Activated naive CD8-positive, alpha-beta T cell treated with anti-CD3 and anti-CD28 coated beads, Interleukin-2, amount 10 ng/mL, durations not matched to agents 7 days and 5 days (primary cell): Measurements from ENCODE around the gene TAB2. TPM values are rescaled to one million over a fixed set of nuclear protein-coding genes. Genes with fewer than 3 reads are reported as not detected.

Experiments
- ATAC-seq: fragments of 150-1000 bp; cut with Tn5 transposase; one replicate; pipeline ENCODE4 v1.10.0; 2021; ENCODE audit warnings: low read depth, moderate library complexity
- POLR2A ChIA-PET: fragments of 350-600 bp; sonication (Branson Sonifier 250); formaldehyde crosslinking; loops from one replicate; lab custom pipeline; 2021; ENCODE audit warnings: antibody characterized with exemption; lab: Charles Lee
- DNase-seq: peaks from one replicate; pipeline ENCODE4 v3.0.0; 2021
- H3K27ac Mint-ChIP-seq: one replicate; pipeline ENCODE4 v1.8.0; 2022; ENCODE audit warnings: mild to moderate bottlenecking, mixed read lengths
- H3K27me3 Mint-ChIP-seq: one replicate; pipeline ENCODE4 v1.8.0; 2022; ENCODE audit warnings: mild to moderate bottlenecking, moderate library complexity, mixed read lengths
- H3K36me3 Mint-ChIP-seq: one replicate; pipeline ENCODE4 v1.8.0; 2021; ENCODE audit warnings: mild to moderate bottlenecking, mixed read lengths
- H3K4me1 Mint-ChIP-seq: one replicate; pipeline ENCODE4 v1.8.0; 2021; ENCODE audit warnings: mixed read lengths
- H3K4me3 Mint-ChIP-seq: one replicate; pipeline ENCODE4 v1.8.0; 2022; ENCODE audit warnings: mild to moderate bottlenecking, moderate library complexity, mixed read lengths
- H3K9me3 Mint-ChIP-seq: one replicate; pipeline ENCODE4 v1.8.0; 2021; ENCODE audit warnings: mixed read lengths
- total RNA-seq, 2 experiments: library from RNA; stranded (reverse); gene quantifications; one replicate each; pipeline ENCODE4 v1.2.3, GENCODE V29; 2021

TAB2 gene
- total RNA-seq, 2 experiments from 2014 or later = 115 to 130 TPM

DNA sequence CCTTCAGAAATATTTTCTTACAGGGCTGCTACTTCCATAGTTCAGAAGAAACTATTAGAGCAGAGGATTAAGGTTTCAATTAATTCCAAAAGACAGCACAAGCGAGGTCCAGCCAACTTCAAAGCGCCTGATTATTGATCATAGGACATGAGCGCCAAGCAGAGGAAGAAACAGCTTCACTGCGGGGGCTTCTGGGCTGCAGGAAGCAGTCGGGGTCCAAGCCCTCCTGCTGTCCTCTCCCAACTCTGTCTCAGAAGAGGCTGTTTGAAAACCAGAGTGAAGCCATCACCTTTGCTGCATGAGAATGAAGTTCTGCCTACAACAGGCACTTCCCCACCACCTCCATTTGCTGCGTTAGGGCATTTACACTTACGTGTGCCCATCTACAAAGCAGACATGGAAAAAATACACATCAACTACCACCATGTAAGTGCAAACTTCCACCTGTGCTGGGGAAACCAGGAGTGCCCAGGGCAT, 106.5 kb downstream of the TAB2 start:
- Mint-ChIP-seq H3K4me3 (no peak overlapping the region), H3K27me3 (no peaks in the 10 kb centered on the region), H3K27ac (no peak overlapping the region), H3K4me1 (peaks cover 2% of the 10 kb centered on the region), H3K9me3 (no peaks in the 10 kb centered on the region), H3K36me3 (no peaks in the 10 kb centered on the region)
- ATAC-seq (no peak), DNase-seq (no peak)
- POLR2A ChIA-PET = interaction anchor here (1.4 kb wide), 1 partner anchor 107 kb away, joined by 4 read pairs; the partner anchor contains the start of gene TAB2

DNA sequence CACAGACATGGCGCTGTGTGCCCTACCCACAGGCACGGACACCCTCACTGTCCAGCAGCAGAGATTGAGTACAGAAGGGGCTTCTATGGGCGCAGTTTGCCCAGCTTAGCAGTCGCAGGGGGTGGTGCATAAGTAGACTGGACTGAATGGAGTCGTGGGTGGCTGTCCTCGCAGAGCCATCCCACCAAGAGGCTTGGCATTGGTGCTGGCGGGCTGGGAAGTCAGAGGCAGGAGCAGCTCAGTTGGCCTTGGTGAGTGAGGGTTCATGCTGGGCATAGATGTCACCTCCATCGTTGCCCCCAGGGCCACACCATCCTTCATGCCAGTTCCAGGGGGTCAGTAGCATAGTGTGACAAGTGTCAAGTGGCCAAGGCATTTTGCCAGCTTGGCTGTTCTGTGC, 107.7 kb downstream of the TAB2 start:
- ATAC-seq (no peak), DNase-seq (no peak)
- POLR2A ChIA-PET = interaction anchor here (1.1 to 1.4 kb wide), 2 partner anchors 108 to 343 kb away, joined by 3 to 4 read pairs; partner anchors contain the start of gene TAB2
- Mint-ChIP-seq H3K9me3 (no peaks in the 10 kb centered on the region), H3K27me3 (no peaks in the 10 kb centered on the region), H3K4me3 (no peak overlapping the region), H3K27ac (no peak overlapping the region), H3K4me1 (peaks cover 2% of the 10 kb centered on the region), H3K36me3 (no peaks in the 10 kb centered on the region)

DNA sequence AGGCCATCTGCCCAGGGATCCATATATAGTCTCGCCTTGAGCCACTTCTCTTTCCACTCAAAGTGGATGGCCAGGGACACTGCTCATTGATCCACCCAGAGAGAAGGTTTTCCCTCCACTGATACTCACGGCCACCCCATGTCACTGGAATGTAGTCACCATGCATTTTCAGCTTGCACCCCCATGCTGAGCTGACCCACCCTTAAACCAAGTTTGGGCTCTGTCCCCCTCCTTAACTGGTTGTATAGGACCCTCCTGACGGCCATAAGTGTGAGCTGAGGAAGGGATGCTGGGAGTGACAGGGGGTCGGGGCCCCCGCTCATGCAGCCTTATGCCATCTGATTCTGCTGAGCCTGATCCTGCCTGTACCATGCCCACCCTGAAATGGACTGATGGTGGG, 108.2 kb downstream of the TAB2 start:
- peak overlapping the region; percentile 0 for H3K27ac Mint-ChIP-seq
- no peaks in the 10 kb centered on the region for H3K9me3 Mint-ChIP-seq
- POLR2A ChIA-PET = interaction anchor here (0.9 to 1.1 kb wide), 3 partner anchors 19 to 344 kb away, joined by 3 read pairs; no protein-coding TSS in a partner anchor
- no peak for DNase-seq
- no peaks in the 10 kb centered on the region for H3K27me3 Mint-ChIP-seq
- no peak overlapping the region for H3K4me3 Mint-ChIP-seq
- no peak for ATAC-seq
- no peaks in the 10 kb centered on the region for H3K36me3 Mint-ChIP-seq
- peaks cover 2% of the 10 kb centered on the region for H3K4me1 Mint-ChIP-seq

- Mint-ChIP-seq H3K4me1 (peaks cover 5% of the 10 kb centered on the region), H3K4me3 (no peak overlapping the region), H3K9me3 (no peaks in the 10 kb centered on the region), H3K27me3 (no peaks in the 10 kb centered on the region), H3K36me3 (no peaks in the 10 kb centered on the region), H3K27ac (peak overlapping the region; percentile 1)
- no peak for ATAC-seq
- POLR2A ChIA-PET = interaction anchor here (0.8 to 1.2 kb wide), 3 partner anchors 8 to 368 kb away, joined by 3 read pairs; no protein-coding TSS in a partner anchor
- DNase-seq = no peak
Observed at GRCh38 chr6:149428606-149429005, 111.1 kb downstream of the TAB2 start.

DNA sequence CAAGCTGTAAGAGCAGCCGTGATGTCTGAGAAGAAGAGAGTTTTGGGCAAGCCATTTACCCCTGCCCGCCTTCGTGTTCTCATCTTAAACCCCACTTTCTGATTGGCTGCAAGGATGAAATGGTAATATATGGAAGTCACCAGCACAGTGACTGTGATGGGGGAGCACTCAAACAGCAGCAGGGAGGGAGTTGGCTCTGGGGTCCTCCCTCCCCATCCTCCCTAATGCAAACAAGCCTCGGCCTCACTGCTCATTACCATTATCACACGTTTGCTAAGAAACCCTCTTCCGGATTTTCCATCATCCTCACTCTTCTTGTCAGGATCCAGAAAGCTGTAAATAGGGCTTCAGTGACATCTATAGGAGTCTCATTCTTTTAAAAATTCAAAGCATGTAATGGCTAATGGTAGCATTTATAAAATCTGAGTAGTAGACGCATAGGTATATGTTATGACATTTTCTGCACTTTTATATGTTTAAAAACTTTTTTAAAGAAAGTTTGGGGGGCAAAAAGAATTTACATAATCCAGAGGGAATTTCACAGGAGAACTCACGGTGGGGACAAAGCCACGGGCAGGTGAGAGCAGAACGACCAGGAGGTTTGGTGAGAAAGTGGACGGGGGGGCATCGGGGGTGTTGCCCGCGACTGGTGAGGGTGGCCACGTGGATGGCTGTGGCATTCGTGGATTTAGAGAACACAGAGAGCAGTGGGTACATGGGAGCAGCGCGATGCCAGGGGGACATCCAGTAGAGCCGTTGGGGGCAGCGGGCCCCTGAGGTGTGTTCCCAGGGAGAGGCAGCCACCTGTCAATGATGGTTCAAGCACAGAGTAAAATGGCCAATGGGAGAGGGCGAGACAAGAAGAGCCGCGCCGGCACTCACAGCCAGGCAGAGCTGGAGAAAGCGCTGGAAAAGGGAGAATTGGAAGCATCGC, 112.2 kb downstream of the TAB2 start:
- H3K27ac Mint-ChIP-seq = no peak overlapping the region
- peaks cover 5% of the 10 kb centered on the region for H3K4me1 Mint-ChIP-seq

GRCh38 chr6:149431905-149432775, 114.6 kb downstream of the TAB2 start:
- H3K9me3 Mint-ChIP-seq = no peaks in the 10 kb centered on the region
- peaks cover 9% of the 10 kb centered on the region for H3K4me1 Mint-ChIP-seq
- peak overlapping the region; percentile 83 for H3K27ac Mint-ChIP-seq
- ATAC-seq = peak; percentile 94
- DNase-seq = peak; percentile 86
- peak overlapping the region; percentile 69 for H3K4me3 Mint-ChIP-seq
- no peaks in the 10 kb centered on the region for H3K36me3 Mint-ChIP-seq
- no peaks in the 10 kb centered on the region for H3K27me3 Mint-ChIP-seq
- POLR2A ChIA-PET = interaction anchor here (0.9 to 1.5 kb wide), 8 partner anchors 61 to 400 kb away, joined by 3 to 5 read pairs (median 4); partner anchors contain the start of gene TAB2

More for the DNA sequence above, 112.2 kb downstream of the TAB2 start:
- no peaks in the 10 kb centered on the region for H3K27me3 Mint-ChIP-seq
- no peak overlapping the region for H3K4me3 Mint-ChIP-seq
- POLR2A ChIA-PET = interaction anchor here (1.2 kb wide), 1 partner anchor 9 kb away, joined by 3 read pairs; no protein-coding TSS in a partner anchor
- ATAC-seq = no peak
- H3K9me3 Mint-ChIP-seq = no peaks in the 10 kb centered on the region
- DNase-seq = no peak
- H3K36me3 Mint-ChIP-seq = no peaks in the 10 kb centered on the region

DNA sequence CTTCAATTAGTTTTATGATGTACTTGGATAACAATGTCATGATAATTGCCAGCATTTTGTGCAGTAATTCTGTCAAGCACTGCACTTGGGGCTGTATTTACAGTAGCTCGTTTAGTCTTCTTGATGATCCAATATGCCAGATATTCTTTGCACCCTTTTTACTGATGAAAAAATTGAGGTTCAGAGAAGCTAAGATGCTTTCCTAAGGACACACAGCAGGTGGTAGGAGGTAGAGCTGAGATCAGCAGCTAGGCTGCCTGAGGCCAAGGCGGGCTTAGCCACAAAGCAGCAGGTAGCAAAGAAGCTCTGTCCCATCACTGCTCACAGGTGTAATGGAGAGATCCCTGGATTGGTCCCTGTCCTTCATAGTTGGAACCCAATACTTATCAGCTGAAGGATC, 115.9 kb downstream of the TAB2 start:
- Mint-ChIP-seq H3K27ac (no peak overlapping the region), H3K9me3 (no peaks in the 10 kb centered on the region), H3K27me3 (no peaks in the 10 kb centered on the region), H3K36me3 (no peaks in the 10 kb centered on the region), H3K4me3 (no peak overlapping the region), H3K4me1 (peaks cover 17% of the 10 kb centered on the region)
- DNase-seq (no peak), ATAC-seq (no peak)
- POLR2A ChIA-PET = interaction anchor here (0.8 to 1.1 kb wide), 2 partner anchors 351 to 402 kb away, joined by 3 to 7 read pairs; no protein-coding TSS in a partner anchor

DNA sequence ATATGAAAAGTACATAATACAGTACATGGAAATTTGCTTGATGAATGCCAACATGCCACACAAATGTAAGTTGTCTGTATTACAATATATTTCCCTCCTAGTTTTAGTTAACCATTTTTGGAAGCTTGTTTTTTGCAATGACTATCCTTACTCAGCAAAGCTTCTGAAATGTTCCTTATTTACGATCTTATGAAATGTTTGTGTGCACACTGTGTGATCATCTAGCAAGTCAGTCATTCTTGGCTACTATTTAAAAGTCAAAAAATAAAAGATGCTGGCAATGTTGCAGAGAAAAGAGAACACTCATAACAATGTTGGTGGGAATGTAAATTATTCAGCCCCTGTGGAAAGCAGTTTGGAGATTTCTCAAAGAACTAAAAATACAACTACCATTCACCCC, 116.4 kb downstream of the TAB2 start:
- H3K4me1 Mint-ChIP-seq = peaks cover 16% of the 10 kb centered on the region
- no peak overlapping the region for H3K27ac Mint-ChIP-seq
- POLR2A ChIA-PET = interaction anchor here (0.8 to 1.1 kb wide), 2 partner anchors 352 to 402 kb away, joined by 3 to 7 read pairs; no protein-coding TSS in a partner anchor
- DNase-seq (no peak), ATAC-seq (no peak)
- H3K9me3 Mint-ChIP-seq = no peaks in the 10 kb centered on the region
- H3K27me3 Mint-ChIP-seq = peaks cover 2% of the 10 kb centered on the region
- H3K4me3 Mint-ChIP-seq = no peak overlapping the region
- H3K36me3 Mint-ChIP-seq = no peaks in the 10 kb centered on the region

- no peak for DNase-seq
- Mint-ChIP-seq H3K9me3 (no peaks in the 10 kb centered on the region), H3K27me3 (peaks cover 2% of the 10 kb centered on the region), H3K36me3 (no peaks in the 10 kb centered on the region), H3K27ac (no peak overlapping the region), H3K4me3 (no peak overlapping the region), H3K4me1 (peaks cover 17% of the 10 kb centered on the region)
- POLR2A ChIA-PET = no interaction called here
- no peak for ATAC-seq
Observed at GRCh38 chr6:149435919-149436586, 118.5 kb downstream of the TAB2 start.

DNA sequence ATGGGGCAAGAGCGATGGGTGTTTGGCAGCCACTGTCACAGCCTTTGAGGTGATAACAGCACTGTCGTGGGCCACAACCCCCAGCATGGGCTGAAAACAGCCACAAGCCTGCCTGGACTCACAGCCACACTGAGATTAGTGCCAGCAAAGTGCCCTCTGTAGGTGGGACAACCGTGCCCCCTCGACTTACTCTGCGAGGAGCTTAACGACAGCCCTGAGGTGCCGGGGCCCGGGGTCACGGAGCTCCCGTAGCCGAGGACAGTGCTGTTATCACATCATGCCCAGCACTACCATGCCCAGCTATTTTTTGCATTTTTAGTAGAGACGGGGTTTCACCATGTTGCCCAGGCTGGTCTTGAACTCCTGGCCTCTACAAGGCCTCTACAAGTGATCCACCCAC, 119.1 kb downstream of the TAB2 start:
- H3K4me3 Mint-ChIP-seq = no peak overlapping the region
- ATAC-seq = no peak
- peaks cover 2% of the 10 kb centered on the region for H3K27me3 Mint-ChIP-seq
- H3K27ac Mint-ChIP-seq = no peak overlapping the region
- no peaks in the 10 kb centered on the region for H3K36me3 Mint-ChIP-seq
- H3K9me3 Mint-ChIP-seq = no peaks in the 10 kb centered on the region
- peaks cover 17% of the 10 kb centered on the region for H3K4me1 Mint-ChIP-seq
- no peak for DNase-seq
- POLR2A ChIA-PET = no interaction called here

DNA sequence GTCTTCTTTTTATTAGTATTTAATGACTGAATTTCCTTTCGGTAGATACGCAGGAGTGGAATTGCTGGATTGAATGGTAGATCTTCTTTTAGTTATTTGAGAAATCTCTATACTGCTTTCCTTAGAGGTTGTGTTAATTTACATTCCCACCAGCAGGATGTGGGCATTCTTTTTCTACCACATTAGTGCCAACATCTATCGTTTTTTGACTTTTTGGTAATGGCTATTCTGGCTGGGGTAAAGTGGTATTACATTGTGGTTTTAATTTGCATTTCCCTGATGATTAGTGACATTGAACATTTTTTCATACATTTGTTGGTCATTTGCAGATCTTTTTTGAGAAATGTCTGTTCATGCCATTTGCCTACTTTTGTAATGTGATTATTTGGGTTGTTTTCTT, 119.7 kb downstream of the TAB2 start:
- POLR2A ChIA-PET = no interaction called here
- no peaks in the 10 kb centered on the region for H3K9me3 Mint-ChIP-seq
- DNase-seq = no peak

GRCh38 chr6:149438855-149439254, 121.3 kb downstream of the TAB2 start:
- H3K27ac Mint-ChIP-seq = no peak overlapping the region
- H3K4me3 Mint-ChIP-seq = no peak overlapping the region
- DNase-seq = no peak
- no peak for ATAC-seq
- peaks cover 2% of the 10 kb centered on the region for H3K27me3 Mint-ChIP-seq
- H3K9me3 Mint-ChIP-seq = no peaks in the 10 kb centered on the region
- no peaks in the 10 kb centered on the region for H3K36me3 Mint-ChIP-seq
- POLR2A ChIA-PET = no interaction called here
- H3K4me1 Mint-ChIP-seq = peaks cover 14% of the 10 kb centered on the region

More for the DNA sequence above, 119.7 kb downstream of the TAB2 start:
- Mint-ChIP-seq H3K4me1 (peaks cover 15% of the 10 kb centered on the region), H3K27ac (no peak overlapping the region), H3K27me3 (peaks cover 2% of the 10 kb centered on the region), H3K36me3 (no peaks in the 10 kb centered on the region), H3K4me3 (no peak overlapping the region)
- ATAC-seq = no peak
